Dendritic cell treated with granulocyte-macrophage colony-stimulating factor and Interleukin-4, amounts not matched to agents 40 ng/mL and 50 ng/mL, for 4 days (primary cell): ENCODE results near the gene CPT1B.

Experiments used
- H3K27ac Mint-ChIP-seq: one replicate; pipeline ENCODE4 v1.8.0; 2022; ENCODE audit warnings: mild to moderate bottlenecking, mixed read lengths
- H3K27me3 Mint-ChIP-seq: one replicate; pipeline ENCODE4 v1.8.0; 2022; ENCODE audit warnings: mild to moderate bottlenecking, mixed read lengths
- H3K36me3 Mint-ChIP-seq: one replicate; pipeline ENCODE4 v1.8.0; 2022; ENCODE audit warnings: low read depth, mixed read lengths
- H3K4me1 Mint-ChIP-seq: one replicate; pipeline ENCODE4 v1.8.0; 2022; ENCODE audit warnings: low read depth, mixed read lengths
- H3K4me3 Mint-ChIP-seq: one replicate; pipeline ENCODE4 v1.8.0; 2022; ENCODE audit warnings: mild to moderate bottlenecking, moderate library complexity, mixed read lengths
- H3K9me3 Mint-ChIP-seq: one replicate; pipeline ENCODE4 v1.8.0; 2022; ENCODE audit warnings: mixed read lengths
- intact Hi-C: fragments of 100-400 bp; cut with micrococcal nuclease; formaldehyde crosslinking; loops from one replicate; pipeline ENCODE4 v1.15.0; 2022

The CPT1B gene

DNA sequence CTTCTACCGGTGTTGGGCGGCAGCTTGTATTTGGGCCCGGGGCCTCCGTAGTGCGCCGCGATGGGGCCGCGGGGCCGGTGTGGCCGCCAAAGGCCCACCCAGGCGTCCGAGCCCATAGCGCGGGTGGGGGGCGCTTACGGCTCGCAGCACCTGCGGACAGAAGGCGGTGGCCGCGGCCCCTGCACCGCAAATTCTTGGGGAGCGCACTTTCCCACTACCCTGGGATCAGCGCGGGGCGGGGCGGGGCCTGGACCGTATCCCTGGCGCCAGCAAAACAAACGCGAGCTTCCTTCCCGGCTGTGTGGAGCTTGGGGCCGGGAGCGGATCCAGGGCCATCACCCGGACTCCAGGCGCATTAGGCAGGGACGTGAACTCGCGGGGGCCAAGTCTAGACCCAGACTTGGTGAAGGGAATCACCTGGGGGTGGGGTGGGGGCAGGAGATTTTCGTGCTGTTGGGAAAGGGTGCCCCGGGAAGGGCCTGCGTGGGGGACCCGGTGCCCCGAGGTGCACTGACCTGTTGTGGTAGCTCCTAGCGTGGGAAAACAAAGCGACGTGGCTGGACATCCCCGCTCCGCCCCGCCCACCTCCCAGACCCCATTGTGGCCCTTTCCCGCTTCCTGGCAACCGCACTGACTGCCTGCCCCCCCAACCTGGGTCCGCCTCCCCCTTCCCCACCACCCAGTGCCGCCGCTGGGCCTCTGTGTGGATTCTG lies 46.1 kb downstream of the CPT1B start:
- H3K27me3 Mint-ChIP-seq: no peaks in the 10 kb centered on the region
- H3K36me3 Mint-ChIP-seq: peaks cover 57% of the 10 kb centered on the region
- H3K4me3 Mint-ChIP-seq: peak overlapping the region; percentile 97
- intact Hi-C loops: loop anchor here (1.0 to 2.0 kb wide), 2 partner anchors 10 to 51 kb away; partner anchors contain the start of gene CHKB
- H3K4me1 Mint-ChIP-seq: peaks cover 60% of the 10 kb centered on the region
- H3K9me3 Mint-ChIP-seq: no peaks in the 10 kb centered on the region
- peak overlapping the region; percentile 95 for H3K27ac Mint-ChIP-seq

DNA sequence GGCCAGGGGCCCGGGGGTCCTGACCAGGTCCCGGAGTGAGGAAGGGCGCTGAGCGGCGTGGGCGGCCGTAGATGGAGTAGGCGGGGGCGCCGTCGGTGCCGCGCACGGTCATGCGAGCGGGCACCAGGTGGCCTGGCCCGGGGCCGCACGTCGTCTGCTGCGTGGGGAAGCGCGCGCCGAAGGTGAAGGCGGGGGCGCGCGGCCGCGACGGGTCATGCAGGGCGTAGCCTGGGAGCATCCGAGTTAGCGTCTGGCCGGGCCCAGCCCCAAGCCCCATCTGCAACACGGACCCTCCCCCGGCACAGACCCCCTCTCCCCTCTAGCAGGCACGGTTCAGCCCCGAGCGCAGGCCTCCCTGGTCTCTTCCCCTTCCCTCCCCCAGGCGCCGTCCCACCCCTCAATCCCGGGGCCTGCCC lies 46.7 kb downstream of the CPT1B start:
- intact Hi-C loops: loop anchor here (2.0 kb wide), 1 partner anchor 51 kb away; the partner anchor contains the start of gene CHKB
- Mint-ChIP-seq H3K9me3 (no peaks in the 10 kb centered on the region), H3K27me3 (no peaks in the 10 kb centered on the region), H3K36me3 (peaks cover 63% of the 10 kb centered on the region), H3K27ac (peak overlapping the region; percentile 95), H3K4me3 (peak overlapping the region; percentile 97), H3K4me1 (peaks cover 61% of the 10 kb centered on the region)

DNA sequence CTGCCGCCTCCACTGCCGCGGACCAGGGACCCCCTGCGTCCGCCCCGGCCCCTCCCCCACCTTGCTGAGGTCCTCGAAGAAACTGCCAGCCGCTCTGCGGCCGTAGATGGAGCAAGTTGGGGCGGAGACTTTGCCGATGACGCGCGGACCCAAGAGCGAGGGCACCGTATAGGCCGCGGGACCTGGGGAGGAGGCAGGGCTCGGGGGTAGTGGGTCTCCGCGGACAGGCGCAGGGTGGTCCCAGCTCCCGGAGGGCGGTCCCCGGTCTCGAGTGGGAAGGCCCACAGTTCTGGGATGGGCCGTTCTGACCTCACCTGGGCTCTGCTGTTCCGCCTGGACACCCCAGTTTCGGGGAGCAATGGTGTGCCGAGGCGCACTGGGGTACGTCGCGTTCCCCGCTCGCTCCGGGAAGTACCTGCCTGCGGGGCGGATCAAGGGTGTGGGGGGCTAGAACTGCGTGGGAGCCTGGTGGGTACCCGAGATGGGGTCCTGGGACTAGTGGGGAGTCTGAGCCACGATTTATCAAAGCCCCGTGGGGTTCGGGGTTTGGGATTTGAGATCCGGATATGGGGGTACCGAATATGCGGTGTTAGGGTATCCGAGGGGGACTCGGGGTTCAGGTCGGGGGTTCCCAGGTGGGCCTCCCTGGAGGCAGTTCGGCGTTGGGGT lies 47.2 kb downstream of the CPT1B start:
- Mint-ChIP-seq H3K36me3 (peaks cover 66% of the 10 kb centered on the region), H3K27me3 (no peaks in the 10 kb centered on the region), H3K4me3 (peak overlapping the region; percentile 97), H3K4me1 (peaks cover 62% of the 10 kb centered on the region), H3K27ac (peak overlapping the region; percentile 95), H3K9me3 (no peaks in the 10 kb centered on the region)
- intact Hi-C loops: loop anchor here (1.0 to 2.0 kb wide), 2 partner anchors 8 to 52 kb away; partner anchors contain the start of gene CHKB

DNA sequence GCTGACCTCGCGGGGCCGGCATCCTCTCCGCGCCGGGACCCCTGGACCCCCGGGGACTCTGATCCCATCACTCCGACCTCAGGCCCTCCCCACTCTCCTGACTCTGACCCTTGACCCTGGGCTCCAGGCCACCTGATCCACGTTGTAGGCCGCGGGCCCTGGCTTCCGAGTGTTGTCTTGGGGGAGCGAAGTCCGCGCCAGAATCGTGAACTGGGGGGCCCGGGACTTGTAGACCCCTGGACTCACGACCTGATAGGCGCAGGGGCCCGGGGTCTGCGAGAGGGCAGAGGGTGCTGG lies 47.7 kb downstream of the CPT1B start:
- intact Hi-C loops: loop anchor here (1.0 to 2.0 kb wide), 2 partner anchors 9 to 52 kb away; partner anchors contain the start of gene CHKB
- Mint-ChIP-seq H3K4me1 (peaks cover 62% of the 10 kb centered on the region), H3K4me3 (peak overlapping the region; percentile 97), H3K27me3 (no peaks in the 10 kb centered on the region), H3K9me3 (no peaks in the 10 kb centered on the region), H3K36me3 (peaks cover 67% of the 10 kb centered on the region), H3K27ac (peak overlapping the region; percentile 95)

DNA sequence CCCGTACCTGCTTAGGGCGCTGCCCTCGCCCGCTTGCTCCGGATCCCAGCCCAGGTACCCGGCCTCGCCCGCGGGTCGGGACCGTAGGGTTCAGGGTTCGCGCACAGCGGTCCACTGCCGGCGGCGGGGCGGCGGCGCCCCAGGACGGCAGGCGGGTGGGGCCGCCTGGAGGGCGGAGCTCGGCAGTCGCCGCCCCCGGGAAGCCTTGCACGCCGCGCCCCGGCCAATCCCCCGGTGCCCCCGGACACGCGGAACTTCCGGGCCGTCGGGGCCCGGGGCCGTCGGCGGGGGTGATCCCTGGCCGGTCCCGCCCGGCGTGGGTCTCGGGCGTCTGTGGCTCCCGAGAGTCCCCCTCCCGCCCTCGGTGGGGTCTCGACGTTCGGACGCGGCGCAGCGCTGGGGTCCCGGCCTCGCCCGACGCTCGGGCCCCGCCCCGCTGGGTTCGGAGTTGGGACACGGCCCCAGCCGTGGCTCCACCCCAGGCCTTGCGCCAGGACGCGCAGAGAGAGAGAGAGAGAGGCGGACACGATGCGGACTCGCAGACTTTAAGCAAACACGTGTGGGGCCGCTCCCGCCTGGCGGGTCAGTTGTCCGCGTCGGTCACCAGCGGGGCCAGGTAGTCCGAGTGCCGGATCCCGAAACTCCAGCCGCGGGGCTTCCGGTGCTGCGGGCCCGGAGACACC lies 48.2 kb downstream of the CPT1B start, which contains the start of gene TYMP:
Gene TYMP (minus strand): TSS at position 116 of the 683 bp plus-strand sequence. CDS start 303 bp downstream, outside the sequence.
- H3K4me1 Mint-ChIP-seq: peaks cover 58% of the 10 kb centered on the region

DNA sequence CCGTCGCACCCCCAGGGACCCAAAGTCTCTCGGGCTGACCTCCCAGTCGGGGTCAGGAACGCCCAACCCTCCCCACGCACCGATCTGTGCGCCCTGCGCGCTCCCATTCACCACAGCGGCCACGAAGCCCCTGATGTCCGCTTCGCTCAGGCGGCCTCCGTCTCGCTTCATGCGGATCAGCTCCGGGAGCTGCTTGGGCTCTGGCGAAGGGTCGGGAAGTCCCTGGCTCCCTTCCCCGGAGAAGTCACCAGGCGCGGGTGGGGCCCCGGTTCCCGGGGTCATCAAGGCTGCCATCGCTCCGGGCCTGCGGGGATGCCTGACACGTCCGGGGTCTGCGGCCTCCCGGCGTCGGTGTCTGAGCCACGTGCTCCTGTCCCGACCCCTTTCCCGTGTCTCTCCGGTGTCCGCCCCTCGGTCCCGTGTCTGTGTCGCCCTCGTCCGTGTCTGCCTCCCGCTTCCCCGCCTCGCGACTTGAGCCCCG lies 48.8 kb downstream of the CPT1B start:
- H3K27me3 Mint-ChIP-seq: no peaks in the 10 kb centered on the region
- intact Hi-C loops: loop anchor here (5.0 kb wide), 1 partner anchor 93 kb away; no protein-coding TSS in a partner anchor
- peak overlapping the region; percentile 95 for H3K27ac Mint-ChIP-seq
- H3K9me3 Mint-ChIP-seq: no peaks in the 10 kb centered on the region
- peaks cover 77% of the 10 kb centered on the region for H3K36me3 Mint-ChIP-seq
- H3K4me1 Mint-ChIP-seq: peaks cover 58% of the 10 kb centered on the region
- H3K4me3 Mint-ChIP-seq: peak overlapping the region; percentile 97

More for the DNA sequence above, 48.2 kb downstream of the CPT1B start, which contains the start of gene TYMP:
- Mint-ChIP-seq H3K27ac (peak within 1 kb of the TSS; percentile 95), H3K9me3 (no peaks in the 10 kb centered on the region), H3K4me3 (peak within 1 kb of the TSS; percentile 97), H3K36me3 (peaks cover 71% of the 10 kb centered on the region), H3K27me3 (no peaks in the 10 kb centered on the region)
- intact Hi-C loops: loop anchor here (1.0 to 5.0 kb wide), 3 partner anchors 9 to 92 kb away; partner anchors contain the start of gene CHKB

DNA sequence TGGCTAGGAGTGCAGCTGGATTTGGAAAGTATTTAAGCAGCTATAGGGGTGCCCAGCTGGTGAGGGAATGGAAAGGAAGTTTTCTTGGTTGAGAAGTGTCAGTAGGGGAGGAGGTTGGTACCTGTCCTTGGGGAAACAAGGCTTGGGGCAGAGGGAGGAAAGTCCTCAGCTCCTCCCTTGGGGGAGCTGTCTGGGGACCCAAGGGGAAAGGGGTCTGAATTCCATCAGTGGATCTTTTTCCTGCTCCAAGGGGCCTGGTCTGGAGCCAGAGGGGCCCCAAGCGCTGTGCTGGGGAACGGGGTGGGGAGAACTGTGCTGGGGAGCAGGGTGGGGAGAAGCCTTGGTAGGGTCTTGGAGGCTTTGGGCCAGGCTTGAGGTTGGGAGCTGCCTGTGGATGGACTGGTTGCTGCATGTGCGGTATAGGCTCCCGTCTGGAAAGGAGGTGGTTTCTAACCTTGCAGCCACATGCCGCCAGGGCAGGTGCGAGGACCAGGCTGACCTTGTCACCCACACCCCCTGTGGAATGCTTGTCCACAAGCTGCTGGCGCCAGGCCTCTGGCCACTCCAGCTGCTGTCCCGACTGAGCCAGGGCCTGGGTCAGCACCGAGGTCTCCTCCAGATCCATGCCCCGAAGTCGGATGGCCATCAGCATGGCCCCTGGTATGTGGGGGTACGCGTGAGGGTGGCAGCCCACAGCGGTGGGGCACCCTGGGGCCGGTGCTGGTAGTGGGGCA lies 49.4 kb downstream of the CPT1B start:
- Mint-ChIP-seq H3K27ac (peak overlapping the region; percentile 95), H3K36me3 (peaks cover 83% of the 10 kb centered on the region), H3K4me1 (peaks cover 57% of the 10 kb centered on the region), H3K27me3 (no peaks in the 10 kb centered on the region), H3K4me3 (peak overlapping the region; percentile 97), H3K9me3 (no peaks in the 10 kb centered on the region)
- intact Hi-C loops: loop anchor here (5.0 kb wide), 1 partner anchor 93 kb away; no protein-coding TSS in a partner anchor

DNA sequence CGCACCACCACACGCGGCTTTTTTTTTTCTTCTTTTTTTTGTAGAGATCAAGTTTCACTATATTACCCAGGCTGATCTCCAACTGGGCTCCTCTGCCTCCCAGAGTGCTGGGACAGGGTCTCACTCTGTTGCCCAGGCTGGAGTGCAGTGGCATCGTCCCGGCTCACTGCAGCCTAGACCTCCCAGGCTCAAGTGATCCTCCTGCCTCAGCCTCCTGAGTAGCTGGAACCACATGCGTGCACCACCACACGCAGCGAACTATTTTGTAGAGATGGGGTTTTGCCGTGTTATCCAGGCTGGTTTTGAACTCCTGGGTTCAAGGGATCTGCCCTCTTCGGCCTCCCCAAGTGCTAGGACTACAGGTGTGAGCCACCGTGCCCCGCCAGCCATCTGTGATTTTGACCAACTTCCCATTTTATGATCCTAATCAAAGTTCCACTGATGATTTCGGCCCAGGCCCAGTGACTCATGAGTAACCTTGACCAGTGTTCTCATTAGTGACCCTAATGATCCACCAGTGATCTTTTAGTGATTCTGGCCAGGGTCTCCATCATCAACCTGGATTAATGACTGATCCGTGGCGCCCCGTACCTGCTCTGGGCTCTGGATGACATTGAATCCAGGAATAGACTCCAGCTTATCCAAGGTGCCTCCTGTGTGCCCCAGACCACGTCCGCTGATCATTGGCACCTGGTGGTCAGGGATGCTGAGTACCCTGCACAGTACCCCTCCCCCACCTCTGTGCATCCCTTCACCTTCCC lies 50.1 kb downstream of the CPT1B start:
- Mint-ChIP-seq H3K36me3 (peaks cover 87% of the 10 kb centered on the region), H3K4me1 (peaks cover 55% of the 10 kb centered on the region), H3K27me3 (no peaks in the 10 kb centered on the region), H3K4me3 (peak overlapping the region; percentile 97), H3K27ac (peak overlapping the region; percentile 95), H3K9me3 (no peaks in the 10 kb centered on the region)
- intact Hi-C loops: loop anchor here (2.0 to 5.0 kb wide), 2 partner anchors 17 to 94 kb away; partner anchors contain the start of gene KLHDC7B

DNA sequence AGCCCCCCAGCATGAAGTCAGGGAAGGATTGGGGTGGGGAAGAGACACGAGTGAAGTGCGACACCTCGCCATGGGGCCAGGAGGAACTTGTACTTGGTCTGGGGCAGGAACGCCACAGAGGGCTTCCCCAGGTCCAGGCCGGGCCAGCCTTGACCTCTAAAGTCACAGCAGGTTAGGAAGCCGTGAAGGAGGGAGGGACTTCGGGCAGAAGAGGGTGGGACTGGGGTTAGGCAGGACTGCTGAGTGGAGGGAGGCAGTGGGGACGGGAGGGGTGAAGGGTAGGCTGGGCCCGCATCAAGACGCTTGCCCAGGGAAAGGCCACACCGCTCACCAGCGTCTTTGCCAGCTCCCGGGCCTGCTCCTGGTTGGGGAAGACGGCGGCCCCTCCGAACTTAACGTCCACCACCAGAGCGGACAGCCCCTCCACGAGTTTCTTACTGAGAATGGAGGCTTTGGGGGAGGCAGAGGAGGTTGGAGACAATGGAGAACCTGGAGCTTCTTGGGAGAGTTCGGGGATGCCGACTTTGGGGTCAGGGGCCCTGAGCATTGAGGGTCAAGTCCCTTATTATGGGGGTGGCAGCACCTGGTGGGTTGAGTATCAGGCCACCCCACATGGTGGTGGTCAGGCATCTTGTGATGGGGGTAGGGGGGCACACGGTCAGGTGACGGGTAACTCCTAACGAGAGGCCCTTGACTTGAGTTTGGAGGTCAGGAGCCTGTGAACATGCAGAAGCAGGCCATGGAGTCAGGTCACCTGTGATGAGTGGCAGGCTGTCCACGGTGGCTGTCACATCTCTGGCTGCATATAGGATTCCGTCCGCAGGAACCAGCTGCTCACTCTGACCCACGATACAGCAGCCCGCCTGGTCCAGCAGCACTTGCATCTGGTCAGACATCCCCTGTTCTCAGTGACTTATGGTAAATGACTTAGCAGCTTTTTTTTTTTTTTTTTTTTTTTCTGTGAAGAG lies 51.1 kb downstream of the CPT1B start:
- Mint-ChIP-seq H3K27ac (peak overlapping the region; percentile 95), H3K9me3 (no peaks in the 10 kb centered on the region), H3K36me3 (peaks cover 88% of the 10 kb centered on the region), H3K4me1 (peaks cover 52% of the 10 kb centered on the region), H3K4me3 (peak overlapping the region; percentile 97), H3K27me3 (no peaks in the 10 kb centered on the region)
- intact Hi-C loops: loop anchor here (2.0 to 5.0 kb wide), 2 partner anchors 18 to 95 kb away; partner anchors contain the start of gene KLHDC7B

DNA sequence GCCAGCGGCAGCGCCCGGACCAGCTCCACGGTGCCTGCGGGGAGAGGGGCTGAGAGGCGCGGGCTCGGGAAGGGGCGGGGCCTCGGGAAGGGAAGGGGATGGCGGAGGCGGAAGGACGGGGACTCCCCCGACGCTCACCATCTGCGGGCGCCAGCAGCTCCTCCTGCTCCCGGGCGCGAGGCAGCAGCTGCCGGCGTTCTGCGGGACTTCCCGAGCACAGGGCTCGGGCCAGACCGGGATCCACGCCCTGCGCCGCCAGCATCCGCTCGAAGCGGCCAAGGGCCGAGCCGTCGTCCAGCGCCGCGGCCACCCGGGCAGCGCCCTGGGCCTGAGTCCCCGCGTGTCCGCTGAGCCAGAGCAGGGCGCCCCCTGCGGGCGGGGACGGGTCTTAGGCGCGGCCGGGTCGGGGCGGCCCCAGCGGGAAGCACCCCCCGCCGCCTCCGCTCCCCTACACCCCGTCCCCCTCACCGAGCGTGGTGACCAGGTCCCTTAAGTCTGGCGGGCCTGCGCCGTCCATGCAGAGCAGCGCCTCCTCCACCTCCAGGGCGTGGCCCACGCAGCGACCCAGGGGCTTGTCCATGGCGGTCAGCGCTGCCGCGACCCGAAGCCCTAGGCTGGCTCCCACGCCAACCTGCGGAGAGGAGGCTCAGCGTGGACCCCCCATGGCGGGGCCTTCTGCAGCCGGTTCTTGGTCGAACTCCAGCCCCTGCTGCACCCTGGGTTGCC lies 52.0 kb downstream of the CPT1B start:
- no peaks in the 10 kb centered on the region for H3K27me3 Mint-ChIP-seq
- H3K4me3 Mint-ChIP-seq: peak overlapping the region; percentile 97
- H3K9me3 Mint-ChIP-seq: no peaks in the 10 kb centered on the region
- intact Hi-C loops: loop anchor here (2.0 to 5.0 kb wide), 2 partner anchors 19 to 96 kb away; partner anchors contain the start of gene KLHDC7B
- H3K36me3 Mint-ChIP-seq: peaks cover 93% of the 10 kb centered on the region
- peak overlapping the region; percentile 95 for H3K27ac Mint-ChIP-seq
- peaks cover 52% of the 10 kb centered on the region for H3K4me1 Mint-ChIP-seq

DNA sequence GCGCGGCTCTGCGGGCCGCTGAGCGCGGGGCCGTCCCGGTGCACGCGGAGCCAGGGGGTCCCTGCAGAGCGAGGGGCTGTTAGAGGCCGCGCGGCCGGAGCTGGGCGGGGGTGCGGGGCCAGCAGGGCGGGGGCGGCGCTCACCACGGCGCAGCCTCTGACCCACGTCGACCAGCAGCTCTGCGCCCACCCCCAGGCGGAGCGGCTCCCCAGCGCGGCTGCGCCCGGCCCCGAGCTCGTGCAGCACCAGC lies 52.4 kb downstream of the CPT1B start:
- peaks cover 93% of the 10 kb centered on the region for H3K36me3 Mint-ChIP-seq
- H3K27me3 Mint-ChIP-seq: no peaks in the 10 kb centered on the region
- no peaks in the 10 kb centered on the region for H3K9me3 Mint-ChIP-seq
- H3K4me1 Mint-ChIP-seq: peaks cover 52% of the 10 kb centered on the region
- intact Hi-C loops: loop anchor here (1.0 to 5.0 kb wide), 3 partner anchors 19 to 97 kb away; partner anchors contain the start of genes KLHDC7B and SYCE3
- H3K27ac Mint-ChIP-seq: peak overlapping the region; percentile 95
- H3K4me3 Mint-ChIP-seq: peak overlapping the region; percentile 97
